Chondrocyte (in vitro differentiated cells): ENCODE measurements around the gene FOXK1. TPM values are rescaled to one million over a fixed set of nuclear protein-coding genes. Genes with fewer than 3 reads are reported as not detected.

Source experiments
- DNase-seq: peaks from one replicate; pipeline ENCODE4 v3.0.0; 2021; ENCODE audit warnings: mixed read lengths, low spot score
- H3K27ac Mint-ChIP-seq: one replicate; pipeline ENCODE4 v1.8.0; 2021; ENCODE audit warnings: mild to moderate bottlenecking, moderate library complexity, mixed read lengths; ENCODE audit not compliant: unreplicated experiment
- H3K27me3 Mint-ChIP-seq: 2 replicates; pipeline ENCODE4 v1.8.0; 2021; ENCODE audit warnings: low read depth, mixed read lengths
- H3K36me3 Mint-ChIP-seq: 2 replicates; pipeline ENCODE4 v1.8.0; 2021; ENCODE audit warnings: low read depth, mixed read lengths
- H3K4me1 Mint-ChIP-seq: 2 replicates; pipeline ENCODE4 v1.8.0; 2021; ENCODE audit warnings: low read depth, mild to moderate bottlenecking, mixed read lengths
- H3K4me3 Mint-ChIP-seq: one replicate; pipeline ENCODE4 v1.8.0; 2021; ENCODE audit warnings: mild to moderate bottlenecking, moderate library complexity, mixed read lengths; ENCODE audit not compliant: unreplicated experiment
- H3K9me3 Mint-ChIP-seq: 2 replicates; pipeline ENCODE4 v1.8.0; 2021; ENCODE audit warnings: low read depth, mixed read lengths
- total RNA-seq: library from RNA; stranded (reverse); gene quantifications from 3 replicates; pipeline ENCODE4 v1.2.1, GENCODE V29; 2021
- TF ChIP-seq, protein P1 (sequence below): fragments of 200-600 bp; sonication (generic); IDR thresholded peaks from 2 replicates; pipeline ENCODE4 v1.5.0; 2021; ENCODE audit warnings: antibody characterized with exemption, mild to moderate bottlenecking, moderate library complexity

The FOXK1 gene
- total RNA-seq, 1 donor from 2014 or later, result 77.9 TPM

DNA sequence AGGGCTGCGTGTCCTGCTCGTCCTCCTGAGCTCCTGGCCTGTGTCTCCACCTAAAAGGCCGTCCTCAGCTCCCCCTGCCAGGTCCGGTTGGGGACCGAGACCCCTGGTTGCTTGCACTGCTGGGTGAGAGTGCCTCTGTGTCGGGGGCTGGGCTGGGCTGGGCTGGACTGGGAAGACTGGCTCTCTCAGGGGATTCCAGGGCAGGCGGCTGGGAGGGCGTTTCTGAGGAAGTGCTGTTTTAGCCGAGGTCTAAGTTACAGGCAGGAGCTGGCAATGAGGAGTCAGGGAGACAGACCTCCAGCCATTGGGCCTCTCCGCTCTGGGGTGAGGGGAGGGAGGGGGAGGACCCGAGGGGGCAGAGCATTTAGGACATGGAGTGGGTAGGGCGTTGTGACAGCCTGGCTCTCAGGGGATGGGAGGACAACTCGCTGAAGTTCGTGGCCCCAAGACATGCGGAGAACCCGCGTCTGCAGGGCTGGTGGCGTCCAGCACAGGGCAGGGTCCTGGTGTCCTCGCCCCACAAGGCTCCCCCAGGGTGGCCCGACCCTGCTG is 20.9 kb downstream of the FOXK1 start:
- no peaks in the 10 kb centered on the region for H3K36me3 Mint-ChIP-seq
- H3K27me3 Mint-ChIP-seq, result no peaks in the 10 kb centered on the region
- DNase-seq, result no peak
- peak overlapping the region; percentile 29 for H3K4me3 Mint-ChIP-seq
- H3K4me1 Mint-ChIP-seq, result peaks cover 77% of the 10 kb centered on the region
- TF ChIP-seq, protein P1, sequence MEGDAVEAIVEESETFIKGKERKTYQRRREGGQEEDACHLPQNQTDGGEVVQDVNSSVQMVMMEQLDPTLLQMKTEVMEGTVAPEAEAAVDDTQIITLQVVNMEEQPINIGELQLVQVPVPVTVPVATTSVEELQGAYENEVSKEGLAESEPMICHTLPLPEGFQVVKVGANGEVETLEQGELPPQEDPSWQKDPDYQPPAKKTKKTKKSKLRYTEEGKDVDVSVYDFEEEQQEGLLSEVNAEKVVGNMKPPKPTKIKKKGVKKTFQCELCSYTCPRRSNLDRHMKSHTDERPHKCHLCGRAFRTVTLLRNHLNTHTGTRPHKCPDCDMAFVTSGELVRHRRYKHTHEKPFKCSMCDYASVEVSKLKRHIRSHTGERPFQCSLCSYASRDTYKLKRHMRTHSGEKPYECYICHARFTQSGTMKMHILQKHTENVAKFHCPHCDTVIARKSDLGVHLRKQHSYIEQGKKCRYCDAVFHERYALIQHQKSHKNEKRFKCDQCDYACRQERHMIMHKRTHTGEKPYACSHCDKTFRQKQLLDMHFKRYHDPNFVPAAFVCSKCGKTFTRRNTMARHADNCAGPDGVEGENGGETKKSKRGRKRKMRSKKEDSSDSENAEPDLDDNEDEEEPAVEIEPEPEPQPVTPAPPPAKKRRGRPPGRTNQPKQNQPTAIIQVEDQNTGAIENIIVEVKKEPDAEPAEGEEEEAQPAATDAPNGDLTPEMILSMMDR, result no peak
- H3K9me3 Mint-ChIP-seq, result no peaks in the 10 kb centered on the region
- H3K27ac Mint-ChIP-seq, result peak overlapping the region; percentile 81

DNA sequence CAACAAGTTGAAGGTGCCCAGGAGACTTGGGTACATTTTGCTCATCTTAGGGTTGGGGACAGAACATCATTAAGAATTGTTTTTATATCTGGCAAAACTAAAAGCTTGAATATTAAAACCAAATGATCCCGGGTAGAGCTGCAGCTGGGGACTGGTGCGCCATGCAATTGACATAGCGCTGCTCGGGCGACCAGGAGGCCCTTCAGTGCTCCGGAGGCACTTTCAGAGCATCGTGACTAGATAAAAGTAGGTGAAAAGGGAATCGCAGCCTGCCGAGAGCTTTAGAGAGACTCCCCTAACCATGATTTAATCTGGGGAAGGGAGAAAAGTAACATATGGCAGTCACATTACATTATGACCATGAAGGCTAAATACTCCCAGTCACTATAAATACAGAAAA is 21.4 kb downstream of the FOXK1 start:
- DNase-seq, result no peak
- Mint-ChIP-seq H3K4me3 (no peak overlapping the region), H3K27ac (peak overlapping the region; percentile 81), H3K4me1 (peaks cover 82% of the 10 kb centered on the region), H3K36me3 (no peaks in the 10 kb centered on the region), H3K27me3 (no peaks in the 10 kb centered on the region), H3K9me3 (no peaks in the 10 kb centered on the region)
- TF ChIP-seq, protein P1, result no peak

DNA sequence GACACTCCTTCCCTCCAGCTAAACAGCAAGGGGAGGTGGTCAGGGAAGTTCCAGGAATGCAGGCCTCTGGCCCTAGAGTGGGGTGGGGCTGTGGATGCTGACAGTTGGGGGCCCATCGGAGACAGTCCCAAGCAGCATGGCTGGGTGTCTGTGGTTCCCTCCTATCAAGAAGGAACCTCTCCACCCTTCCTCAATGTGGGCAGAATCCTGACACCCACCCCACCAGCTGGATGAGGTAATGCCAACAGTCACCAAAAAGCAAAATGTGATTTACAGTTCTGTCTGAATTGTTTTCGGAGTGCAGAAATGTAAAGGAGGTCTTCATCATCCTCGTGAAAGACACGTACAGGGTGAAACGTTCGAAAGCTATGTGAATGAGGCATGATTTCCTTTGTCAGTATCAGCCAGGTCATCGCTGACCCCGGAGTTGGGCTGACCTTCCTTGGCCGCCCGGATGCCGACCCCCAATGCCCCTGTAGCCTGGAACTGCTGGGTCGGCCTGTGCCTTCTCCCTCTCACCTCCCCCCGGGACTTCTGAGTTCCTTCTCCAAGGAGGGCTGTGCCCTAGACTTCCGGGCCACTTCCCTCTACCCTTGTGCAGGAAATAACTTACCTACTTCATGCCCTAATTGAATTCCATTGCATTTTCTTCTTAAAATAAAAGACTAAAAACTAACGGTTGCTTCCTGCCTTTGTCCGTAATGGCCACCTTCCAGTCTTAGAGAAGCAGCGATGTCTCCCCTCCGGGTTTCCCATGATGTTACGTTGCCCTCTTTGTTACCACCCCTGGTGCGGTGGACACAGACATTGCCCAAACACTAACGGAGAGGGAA is 24.5 kb downstream of the FOXK1 start:
- H3K27me3 Mint-ChIP-seq, result no peaks in the 10 kb centered on the region
- TF ChIP-seq, protein P1, result no peak
- H3K4me1 Mint-ChIP-seq, result peaks cover 75% of the 10 kb centered on the region
- no peak for DNase-seq
- H3K27ac Mint-ChIP-seq, result peak overlapping the region; percentile 72
- H3K36me3 Mint-ChIP-seq, result peaks cover 5% of the 10 kb centered on the region
- H3K9me3 Mint-ChIP-seq, result no peaks in the 10 kb centered on the region
- H3K4me3 Mint-ChIP-seq, result no peak overlapping the region

DNA sequence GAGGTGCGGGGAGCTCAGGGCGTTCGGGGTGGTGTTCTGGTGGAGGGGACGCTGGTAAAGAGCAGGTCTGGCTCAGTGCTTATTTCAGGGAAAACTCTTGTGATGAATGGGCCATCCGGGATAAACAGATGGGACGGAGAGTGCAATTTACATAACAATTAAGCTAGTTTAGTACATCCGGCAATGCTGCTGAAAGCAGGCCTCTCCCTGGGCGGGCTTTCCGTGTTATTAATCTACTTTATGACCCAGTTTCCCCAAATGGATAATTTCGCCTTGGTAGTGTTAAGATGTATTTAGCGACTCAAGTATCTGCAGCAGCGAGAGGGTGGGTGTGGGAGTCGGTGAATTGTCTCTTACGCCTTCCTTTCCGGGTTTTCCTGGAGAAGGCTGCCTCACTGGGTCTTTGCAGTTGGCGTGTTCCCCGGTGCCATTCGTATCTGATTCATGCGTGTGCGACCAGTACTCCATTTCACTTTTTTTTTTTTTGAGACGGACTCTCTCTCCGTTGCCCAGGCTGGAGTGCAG is 25.2 kb downstream of the FOXK1 start:
- no peaks in the 10 kb centered on the region for H3K27me3 Mint-ChIP-seq
- no peak for DNase-seq
- no peak overlapping the region for H3K4me3 Mint-ChIP-seq
- peaks cover 5% of the 10 kb centered on the region for H3K36me3 Mint-ChIP-seq
- peak overlapping the region; percentile 72 for H3K27ac Mint-ChIP-seq
- H3K9me3 Mint-ChIP-seq, result no peaks in the 10 kb centered on the region
- H3K4me1 Mint-ChIP-seq, result peaks cover 76% of the 10 kb centered on the region
- TF ChIP-seq, protein P1, result no peak

DNA sequence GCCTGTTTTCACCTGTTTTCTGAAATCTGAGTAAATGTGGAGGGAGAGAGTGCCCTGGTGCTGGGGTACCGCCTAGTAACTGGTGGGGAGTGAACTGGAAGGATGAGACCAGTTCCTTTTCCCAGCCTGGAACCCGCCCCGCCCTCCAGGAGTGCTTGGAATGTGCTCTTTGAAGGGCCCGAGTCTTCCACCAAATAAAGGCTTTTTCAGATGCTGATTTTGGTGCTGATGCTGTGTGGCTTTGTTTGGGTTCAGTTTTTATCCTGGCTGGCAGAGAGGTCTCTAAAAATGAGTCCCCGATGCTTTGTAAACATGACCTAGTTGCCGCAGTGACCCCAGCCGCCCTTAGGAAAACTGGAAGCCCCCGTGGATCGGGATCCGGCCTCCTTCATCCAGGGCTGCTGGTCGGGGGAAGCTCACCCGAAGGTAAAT is 25.9 kb downstream of the FOXK1 start:
- peaks cover 5% of the 10 kb centered on the region for H3K36me3 Mint-ChIP-seq
- peaks cover 76% of the 10 kb centered on the region for H3K4me1 Mint-ChIP-seq
- no peaks in the 10 kb centered on the region for H3K9me3 Mint-ChIP-seq
- no peak for DNase-seq
- peak overlapping the region; percentile 72 for H3K27ac Mint-ChIP-seq
- no peak overlapping the region for H3K4me3 Mint-ChIP-seq
- TF ChIP-seq, protein P1, result no peak
- no peaks in the 10 kb centered on the region for H3K27me3 Mint-ChIP-seq
